GM19035 (cell line): ENCODE results near the gene ANKRD16.

Source experiments
- ATAC-seq: cut with Tn5 transposase; IDR thresholded peaks from one replicate; pipeline ENCODE4 v1.9.1; 2021; ENCODE audit not compliant: unreplicated experiment

Gene ANKRD16

DNA sequence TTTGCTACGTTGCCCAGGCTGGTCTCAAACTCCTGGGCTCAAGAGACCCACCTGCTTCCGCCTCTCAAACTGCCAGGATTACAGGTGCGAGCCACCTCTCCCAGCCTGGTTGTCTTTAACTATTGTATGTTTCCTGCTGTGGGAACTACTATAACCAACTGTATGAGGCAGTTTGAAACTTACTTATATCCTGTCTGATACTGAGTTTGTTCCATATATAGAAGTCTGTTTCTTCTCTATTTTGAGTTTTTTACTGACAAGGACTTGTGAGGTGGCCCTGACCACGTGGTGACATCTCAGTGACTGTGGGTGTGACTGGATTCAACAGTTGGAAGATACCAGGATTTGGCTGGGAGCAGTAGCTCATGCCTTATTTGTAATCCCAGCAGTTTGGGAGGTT lies 14.5 kb upstream of the ANKRD16 start:
- ATAC-seq: peak; percentile 96

DNA sequence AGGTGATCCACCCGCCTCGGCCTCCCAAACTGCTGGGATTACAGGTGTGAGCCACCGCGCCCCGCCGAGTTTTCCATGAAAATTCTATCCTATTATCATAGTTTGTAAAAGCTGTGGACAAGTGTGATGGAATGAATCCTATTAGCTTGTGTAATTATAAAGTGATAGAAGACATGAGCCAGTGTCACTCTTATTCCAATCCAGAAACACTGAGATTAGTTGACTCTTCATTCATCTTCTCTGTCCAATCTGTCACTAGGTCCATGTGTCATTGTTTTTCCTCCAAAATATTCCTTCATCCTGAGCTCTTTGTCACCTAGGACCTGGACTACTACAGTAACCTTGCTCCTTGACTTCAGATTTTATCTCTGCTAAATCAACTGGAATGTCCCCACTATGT lies 13.9 kb upstream of the ANKRD16 start:
- ATAC-seq: no peak

DNA sequence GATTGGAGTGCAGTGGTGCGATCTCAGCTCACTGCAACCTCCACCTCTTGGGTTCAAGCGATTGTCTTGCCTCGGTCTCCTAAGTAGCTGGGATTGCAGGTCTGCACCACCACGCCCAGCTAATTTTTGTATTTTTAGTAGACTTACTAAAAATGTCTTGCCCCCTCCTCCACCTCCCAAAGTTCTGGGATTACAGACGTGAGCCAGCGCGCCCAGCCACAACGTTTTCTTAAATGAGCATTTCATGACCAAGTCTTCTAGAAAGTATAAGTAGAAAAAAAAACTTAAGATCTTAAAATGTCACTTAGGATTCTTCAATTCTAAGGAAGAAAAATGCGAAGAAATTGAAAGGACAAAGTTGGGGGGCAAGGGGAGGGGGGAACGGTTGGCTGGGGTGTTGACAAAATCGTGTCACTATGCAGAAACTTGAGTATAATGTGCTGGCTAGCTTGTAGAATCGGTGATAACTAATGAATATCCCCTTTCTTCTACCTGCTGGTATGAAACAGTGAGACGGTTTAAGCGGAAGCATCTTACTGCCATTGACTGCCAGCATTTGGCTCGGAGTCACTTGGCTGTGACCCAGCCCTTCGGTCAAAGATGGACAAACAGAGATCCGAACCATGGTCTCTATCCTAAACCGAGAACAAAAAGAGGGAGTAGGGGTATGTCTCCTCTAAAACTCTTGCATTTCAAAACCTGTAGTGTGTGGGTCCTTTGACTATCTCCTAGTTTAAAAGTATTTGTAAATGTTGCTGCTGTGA lies 13.0 kb upstream of the ANKRD16 start:
- ATAC-seq: no peak

DNA sequence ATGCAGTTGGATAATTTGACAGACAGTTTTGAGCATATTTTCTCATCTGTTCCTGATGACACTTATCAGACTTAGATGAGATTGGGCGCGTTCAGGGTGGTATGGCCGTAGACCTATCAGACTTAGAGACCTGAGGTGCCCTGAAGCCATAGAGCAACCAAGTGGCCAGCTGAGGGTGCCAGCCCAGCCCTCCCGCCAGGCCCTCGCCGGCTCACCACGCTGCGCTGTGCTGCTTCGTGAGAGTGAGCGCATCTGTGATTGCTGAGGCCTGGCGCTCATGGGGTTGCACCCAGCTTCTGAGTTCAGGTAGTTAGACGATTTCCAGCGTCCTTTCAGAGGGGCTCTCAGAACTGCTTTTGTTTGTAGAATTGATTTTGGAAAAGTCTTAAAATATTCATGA lies 10.6 kb upstream of the ANKRD16 start:
- no peak for ATAC-seq

DNA sequence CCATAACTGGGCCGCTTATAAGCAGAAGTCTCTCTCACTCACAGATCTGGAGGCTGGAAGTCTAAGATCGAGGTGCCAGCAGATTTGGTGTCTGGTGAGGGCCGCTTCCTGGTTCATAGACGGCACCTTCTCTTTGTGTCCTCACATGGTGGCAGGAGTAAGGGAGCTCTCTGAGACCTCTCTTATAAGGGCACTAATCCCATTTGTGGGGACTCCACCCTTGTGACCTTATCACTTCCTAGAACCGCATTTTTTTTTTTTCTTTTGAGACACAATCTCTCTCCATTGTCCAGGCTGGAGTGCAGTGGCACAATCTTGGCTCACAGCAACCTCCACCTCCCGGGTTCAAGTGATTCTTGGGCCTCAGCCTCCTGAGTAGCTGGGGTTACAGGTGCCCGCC lies 8.5 kb upstream of the ANKRD16 start:
- ATAC-seq: no peak

DNA sequence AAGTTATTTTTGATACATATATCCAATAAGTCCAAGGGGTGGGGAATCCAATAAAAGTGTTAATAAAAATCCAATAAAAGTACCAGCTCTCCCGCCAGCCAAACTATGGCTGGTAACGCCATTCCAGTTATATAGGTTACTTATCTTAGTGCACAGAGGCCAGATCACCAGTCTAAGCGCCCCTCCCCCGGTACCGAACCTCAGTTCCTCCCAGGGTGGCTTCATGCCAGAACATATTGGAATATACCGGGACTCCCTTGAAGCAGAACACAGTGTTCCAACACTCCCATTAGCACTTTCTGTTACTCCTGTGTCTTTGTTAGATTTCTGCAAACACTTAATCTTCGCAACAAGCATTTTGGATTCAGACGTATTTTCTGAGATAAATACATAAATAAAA lies 7.8 kb upstream of the ANKRD16 start:
- no peak for ATAC-seq

DNA sequence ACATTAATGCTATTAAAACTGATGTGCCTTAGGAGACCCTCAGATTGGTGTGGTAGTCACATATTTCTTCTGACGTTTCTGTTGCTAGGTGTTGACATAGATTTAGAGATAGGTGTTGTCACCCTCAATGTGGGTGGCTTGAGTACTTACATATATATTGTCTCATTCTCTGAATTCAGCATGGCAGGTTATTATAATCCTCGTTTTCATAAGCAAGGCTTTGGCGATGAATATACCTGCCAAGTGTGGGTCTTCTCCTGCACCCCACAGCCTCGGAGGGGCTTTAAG lies 7.3 kb upstream of the ANKRD16 start:
- ATAC-seq: no peak

DNA sequence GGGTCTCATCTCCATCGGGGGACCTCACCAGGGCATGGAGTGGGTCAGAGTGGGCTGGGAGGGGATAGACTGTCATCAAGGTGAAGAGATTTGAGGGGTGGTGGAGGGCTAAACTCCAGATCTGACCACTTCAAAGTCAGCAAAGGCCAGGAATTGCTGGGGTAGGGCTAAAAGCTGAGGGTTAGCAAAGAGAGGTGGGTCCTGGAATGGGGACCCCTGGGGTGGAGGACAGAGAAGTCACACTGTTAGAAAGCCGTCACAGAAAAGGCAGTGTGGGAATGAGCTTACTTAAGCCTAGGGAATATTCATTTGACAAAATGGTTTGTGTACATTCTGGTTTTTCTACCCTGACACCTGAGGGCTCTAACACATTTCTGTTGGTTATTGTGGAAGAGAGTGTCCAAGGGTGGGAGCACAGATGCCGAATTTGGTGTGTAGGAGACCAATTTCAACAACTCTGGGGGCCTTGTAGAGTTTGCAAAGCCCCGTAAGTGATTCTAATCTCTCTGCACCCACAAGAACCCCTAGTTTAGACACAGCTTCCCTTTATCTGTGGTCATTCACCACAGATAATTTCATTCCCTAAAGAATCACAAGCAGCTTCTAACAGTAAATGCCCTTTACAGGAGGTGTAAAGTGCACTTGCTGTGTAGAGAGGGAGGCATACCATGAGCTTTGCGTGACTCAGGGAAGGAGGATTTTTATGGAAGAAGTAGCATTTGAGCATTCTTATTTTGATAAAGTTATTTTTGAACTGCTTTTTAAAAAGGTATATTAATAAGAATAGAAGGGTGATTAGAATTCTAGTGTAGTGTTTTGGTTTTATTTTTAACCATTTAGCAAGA lies 6.7 kb upstream of the ANKRD16 start:
- ATAC-seq: peak; percentile 29

DNA sequence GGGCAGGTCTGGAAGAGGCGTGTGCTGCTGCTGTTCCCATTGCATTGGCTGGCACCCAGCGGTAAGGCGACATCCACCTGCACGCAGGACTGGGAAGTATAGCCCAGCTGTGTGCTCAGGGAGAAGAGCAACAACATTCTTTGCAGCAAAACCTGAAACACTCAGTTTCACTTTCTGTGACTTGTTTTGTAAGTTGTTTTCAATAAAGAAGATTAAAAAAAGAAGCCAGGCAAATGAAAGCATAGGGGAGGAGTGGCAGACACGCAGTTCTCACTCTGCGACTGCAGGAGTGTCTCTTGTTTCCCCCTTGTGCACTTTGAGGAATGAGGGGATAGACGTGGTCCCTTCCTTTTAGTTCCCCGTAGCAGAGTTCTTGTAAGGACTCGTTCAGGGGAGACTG lies 6.1 kb upstream of the ANKRD16 start:
- peak; percentile 57 for ATAC-seq

DNA sequence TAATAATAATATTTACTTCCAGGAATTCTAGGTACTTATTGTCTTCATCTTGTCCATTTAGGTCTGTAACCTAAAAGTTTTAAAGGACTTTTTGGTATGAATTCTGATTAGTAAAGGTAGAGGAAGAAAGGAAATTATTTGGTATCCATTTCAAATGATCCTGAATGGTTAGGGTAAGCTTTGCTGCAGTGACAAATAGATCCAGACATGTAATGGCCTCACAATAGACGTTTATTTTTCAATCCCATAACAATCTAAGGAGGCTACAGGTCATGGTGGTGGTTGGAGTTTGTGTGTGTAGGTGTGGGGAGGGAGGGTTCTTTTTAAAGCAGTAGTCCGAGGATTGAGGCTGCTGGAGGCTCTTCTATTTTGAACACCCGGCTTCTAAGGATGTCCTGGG lies 5.7 kb upstream of the ANKRD16 start:
- ATAC-seq: no peak

DNA sequence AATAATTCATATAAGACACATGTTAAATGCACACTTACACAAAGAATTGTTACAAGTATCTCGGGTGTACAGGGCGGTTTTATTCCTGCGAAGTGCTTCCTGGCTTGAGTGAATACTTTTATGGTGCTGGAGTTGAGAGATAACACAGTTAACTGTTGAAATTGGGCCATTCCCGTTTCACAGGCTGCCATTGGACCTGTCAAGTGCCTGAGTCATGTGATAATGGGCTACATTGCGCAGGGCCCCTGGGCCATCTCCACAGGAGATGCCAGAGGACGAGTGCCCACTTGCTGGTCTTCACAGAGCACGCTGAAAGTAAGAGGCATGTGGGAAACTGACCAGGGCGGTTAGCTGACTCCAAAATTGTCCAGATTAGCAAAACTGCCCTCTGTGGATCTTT lies 5.2 kb upstream of the ANKRD16 start:
- no peak for ATAC-seq

DNA sequence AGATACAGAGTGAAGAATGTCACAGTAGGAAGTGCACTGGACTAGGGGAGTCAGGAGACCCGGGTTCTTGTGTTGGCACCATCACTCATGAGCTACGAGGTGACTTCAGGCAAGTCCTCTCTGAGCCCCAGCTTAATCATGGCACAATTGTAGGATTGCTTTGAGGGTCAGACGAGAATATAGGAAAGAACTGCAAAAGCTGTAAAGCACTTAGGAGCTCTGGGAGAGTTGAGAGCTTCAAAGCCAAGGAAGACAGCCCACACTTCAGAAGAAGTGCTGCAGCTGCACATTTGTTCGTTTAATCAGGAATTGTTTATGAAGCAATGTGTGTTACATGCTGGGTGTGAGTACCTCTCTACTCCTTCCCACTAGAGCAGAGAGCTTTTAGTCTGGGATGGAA lies 4.7 kb upstream of the ANKRD16 start:
- ATAC-seq: no peak

DNA sequence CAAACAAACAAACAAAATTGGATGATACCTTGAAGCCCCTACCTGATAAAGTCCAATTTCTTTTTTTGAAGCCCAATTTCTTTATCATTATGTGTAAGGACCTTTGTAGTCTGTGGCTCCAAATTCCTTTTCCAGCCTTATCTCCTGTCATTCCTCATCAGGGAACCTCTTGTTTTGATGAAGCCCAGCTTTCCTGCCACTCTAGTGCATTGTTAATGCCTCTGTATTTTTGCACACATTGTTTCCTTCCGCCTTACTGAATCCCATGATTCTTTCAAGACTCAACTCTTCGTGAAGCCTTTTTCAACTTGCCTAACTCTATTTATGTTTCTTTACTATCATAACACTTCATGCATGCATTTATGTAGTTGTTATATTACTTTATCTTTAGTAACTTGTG lies 3.6 kb upstream of the ANKRD16 start:
- no peak for ATAC-seq

DNA sequence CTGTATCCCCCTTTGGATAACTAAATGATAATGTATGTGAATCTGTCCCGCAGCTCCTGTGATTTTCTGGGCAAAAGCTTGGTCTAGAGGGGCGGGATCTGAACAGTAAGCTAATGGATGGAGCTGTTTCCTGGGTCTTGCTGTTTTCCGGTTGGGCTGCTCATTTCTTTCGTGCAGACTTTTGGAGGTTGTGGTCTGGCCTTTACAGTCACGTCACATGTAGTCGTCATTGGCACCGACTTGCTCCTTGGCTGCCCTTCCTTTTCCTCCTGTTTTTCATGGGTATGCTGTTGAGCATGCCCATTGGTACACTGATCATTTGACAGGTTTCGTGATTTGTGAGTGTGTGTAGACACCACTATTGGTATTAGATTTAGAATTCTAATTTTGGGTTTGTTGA lies 2.3 kb upstream of the ANKRD16 start:
- no peak for ATAC-seq

DNA sequence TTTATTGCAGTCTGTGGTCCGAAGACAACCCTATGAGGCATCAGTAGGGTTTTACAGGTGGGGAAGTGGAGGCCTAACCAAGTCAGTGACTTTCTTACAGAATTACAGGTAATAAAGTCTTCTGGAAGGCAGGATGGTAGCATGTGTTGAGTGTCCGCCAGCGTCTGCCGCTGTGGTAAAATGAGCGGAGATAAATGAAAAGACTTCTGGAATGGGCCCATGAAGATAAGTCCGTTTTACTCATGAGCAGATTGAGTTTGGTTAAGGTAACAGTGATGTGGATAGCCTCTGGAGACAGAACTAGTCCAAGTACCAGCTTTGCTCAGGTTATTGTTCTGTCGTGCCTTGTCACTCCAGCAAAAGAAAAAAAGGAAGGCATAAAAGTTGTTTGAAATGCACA lies 1.3 kb upstream of the ANKRD16 start:
- no peak for ATAC-seq

DNA sequence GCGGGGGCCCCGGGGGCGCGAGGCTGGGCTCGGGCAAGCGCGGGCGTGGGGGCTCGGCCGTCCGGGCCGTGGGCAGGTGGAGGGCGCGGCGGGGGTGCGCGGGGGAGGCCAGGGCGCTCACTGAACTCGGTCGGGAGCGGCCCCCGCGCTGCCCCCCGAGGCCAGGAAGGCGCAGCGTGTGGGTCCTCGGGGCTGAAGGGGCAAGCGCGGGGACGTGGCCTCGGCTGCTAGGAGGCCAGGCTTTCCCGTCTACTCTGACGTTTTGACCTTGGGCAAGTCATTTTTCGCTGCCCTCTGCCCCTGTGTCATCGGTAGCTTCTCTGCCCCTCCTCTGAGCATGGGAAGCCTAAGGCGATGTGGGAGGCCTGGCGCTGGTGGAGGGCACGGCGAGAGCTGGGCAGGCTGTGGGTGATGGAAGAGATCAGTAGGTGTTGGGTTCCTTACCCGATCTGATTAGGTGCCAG lies 791 bp upstream of the ANKRD16 start:
- peak; percentile 6 for ATAC-seq

DNA sequence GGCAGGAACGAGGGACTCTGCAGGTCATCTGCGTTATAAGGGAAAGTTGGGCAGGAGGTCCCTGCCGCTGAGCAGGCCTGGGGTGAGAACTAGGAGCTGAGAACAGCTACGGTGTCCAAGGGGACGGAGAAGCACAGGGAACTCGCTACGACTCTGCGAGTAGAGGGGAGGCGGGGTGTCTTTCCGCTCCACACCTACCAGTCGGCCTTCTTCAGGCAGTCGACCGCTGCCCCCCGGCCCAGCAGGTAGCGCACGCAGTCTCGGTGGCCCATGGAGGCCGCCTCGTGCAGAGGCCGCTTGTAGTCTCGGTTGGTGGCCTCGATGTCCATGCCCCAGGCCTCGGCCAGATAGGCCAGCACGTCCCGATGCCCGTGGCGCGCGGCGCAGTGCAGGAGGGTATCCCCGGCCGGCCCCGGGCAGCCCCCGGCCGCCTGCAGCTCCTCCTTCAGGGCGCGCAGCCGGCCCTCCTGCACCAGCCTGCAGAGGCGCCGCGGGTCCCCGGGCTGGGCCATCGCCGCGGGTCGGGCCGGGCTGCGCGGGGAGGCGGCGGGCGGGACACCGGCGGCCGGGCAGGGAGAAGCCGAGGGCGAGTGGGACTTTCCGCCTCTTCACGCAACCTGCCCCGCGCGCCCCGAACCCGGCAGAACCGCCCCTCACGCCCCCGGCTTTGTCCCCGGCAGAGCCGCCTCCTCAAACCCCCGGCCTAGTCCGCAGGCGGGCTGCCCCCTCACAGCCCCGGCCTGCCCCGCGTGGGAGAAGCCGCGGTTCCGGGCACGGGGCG lies 660 bp downstream of the ANKRD16 start:
- ATAC-seq: peak; percentile 31

DNA sequence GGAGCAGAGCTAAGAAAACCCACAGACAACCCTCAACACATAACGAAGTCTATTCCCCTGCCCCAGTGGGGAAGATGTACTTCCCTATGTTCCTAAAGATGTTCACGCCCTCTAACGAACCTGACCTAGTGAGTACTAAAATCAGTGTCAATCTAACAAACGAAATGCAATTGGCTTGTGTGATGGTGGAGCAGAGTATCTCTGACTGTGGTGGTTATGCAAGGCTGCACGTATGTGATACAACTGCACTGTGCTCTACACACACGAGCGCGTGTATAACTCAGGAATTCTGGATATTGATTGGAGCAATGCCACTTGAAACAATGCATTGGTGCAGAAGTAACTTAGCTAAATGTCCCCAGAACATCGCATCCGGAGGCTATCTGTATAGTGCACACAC lies 1.3 kb downstream of the ANKRD16 start:
- ATAC-seq: no peak

DNA sequence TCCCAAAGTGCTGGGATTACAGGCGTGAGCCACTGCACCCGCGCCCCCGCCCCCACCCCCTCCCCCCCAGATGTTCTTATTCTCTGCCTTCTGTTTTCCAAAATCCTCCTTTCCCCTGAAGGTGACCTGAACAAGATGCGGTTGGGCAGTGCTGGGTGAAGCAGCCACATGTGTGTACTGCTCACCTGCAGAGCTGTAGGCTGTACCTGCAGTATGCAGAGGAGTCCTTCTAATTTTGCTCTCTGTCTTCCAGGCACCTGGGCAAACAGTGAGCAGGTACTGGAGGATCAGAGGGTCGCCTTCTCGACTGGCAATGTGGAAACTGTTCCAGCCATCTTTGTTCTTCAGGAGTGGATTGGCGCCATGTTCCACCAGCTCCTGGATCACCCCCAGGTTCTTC lies 2.1 kb downstream of the ANKRD16 start:
- no peak for ATAC-seq

DNA sequence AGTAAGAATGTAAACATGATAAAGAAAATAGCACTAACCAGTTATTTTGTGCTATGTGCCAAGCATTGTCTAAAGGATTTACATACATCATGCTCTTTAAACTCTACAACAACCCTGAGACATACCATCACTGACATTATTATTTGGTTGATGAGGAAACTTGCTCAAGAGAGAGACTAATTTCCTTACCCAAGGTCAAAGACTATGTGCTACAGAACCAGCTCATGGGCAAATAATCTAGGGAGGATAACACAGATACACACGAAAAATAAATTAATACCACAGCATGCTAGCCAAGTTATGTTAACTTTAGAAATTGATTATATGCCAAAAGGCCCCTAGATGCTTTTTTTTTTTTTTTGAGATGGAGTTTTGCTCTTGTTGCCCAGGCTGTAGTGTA lies 2.7 kb downstream of the ANKRD16 start:
- no peak for ATAC-seq

DNA sequence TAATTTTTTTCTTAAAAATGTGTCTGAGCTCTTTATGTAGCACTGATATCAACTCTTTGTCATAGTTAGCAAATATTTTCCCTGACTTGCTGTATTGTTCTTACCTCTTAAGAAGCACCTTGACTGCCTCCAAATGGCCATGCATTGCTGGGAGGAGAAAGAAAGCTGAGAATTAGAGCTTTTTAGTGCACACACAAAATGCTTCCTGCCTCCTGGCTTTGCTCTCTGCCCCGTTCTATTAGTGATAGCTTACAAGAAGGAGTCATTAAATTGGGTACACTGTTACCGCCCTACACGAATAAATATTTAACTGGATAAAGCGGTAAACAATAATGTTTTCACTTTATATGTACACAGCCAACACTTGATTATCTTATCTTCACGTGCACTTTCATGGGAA lies 4.1 kb downstream of the ANKRD16 start:
- ATAC-seq: no peak

DNA sequence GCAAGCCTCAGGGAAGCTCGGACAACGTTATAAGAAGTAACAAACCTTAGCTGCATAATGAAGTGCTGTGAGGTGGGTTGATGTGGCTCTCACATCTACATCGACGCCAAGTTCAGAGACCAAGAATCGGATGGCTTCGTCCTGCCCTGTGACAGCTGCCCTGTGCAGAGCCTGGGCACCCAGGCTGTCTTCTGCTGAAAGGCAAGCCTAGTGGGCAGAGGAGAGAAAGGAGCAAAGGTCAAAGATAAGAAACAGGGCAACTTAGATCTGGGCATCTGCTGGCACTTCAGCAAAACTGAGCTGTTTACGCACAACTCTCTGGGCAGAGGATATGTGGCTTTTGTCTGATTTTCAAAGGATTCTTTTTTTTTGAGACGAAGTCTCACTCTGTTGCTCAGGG lies 6.7 kb downstream of the ANKRD16 start:
- no peak for ATAC-seq
